HUES64 (cell line): ENCODE results near the gene LPCAT1.
"Not testable (repeated sequence)": the region's sequence is repeated elsewhere in the genome, so short reads cannot be mapped to it uniquely, and the experiment has no call there.

Source experiments
- H3K27ac ChIP-seq: 2 replicates; pipeline ENCODE4 v1.7.0; 2013; ENCODE audit warnings: low read depth, low read length, inconsistent platforms
- H3K27me3 ChIP-seq: 2 replicates; pipeline ENCODE4 v1.6.1; 2013; ENCODE audit warnings: mild to moderate bottlenecking, low read length; ENCODE audit not compliant: insufficient read depth
- H3K36me3 ChIP-seq: 2 replicates; pipeline ENCODE4 v1.6.1; 2013; ENCODE audit warnings: mild to moderate bottlenecking, low read length; ENCODE audit not compliant: insufficient read depth
- H3K4me1 ChIP-seq: 2 replicates; pipeline ENCODE4 v1.6.1; 2013; ENCODE audit warnings: mild to moderate bottlenecking, low read length, moderate library complexity; ENCODE audit not compliant: insufficient read depth
- H3K4me3 ChIP-seq: 2 replicates; pipeline ENCODE4 v1.5.1; 2013; ENCODE audit warnings: mild to moderate bottlenecking, low read length, moderate library complexity
- H3K9ac ChIP-seq: 2 replicates; pipeline ENCODE4 v1.6.1; 2013; ENCODE audit warnings: mild to moderate bottlenecking, low read depth, low read length
- H3K9me3 ChIP-seq: 2 replicates; pipeline ENCODE4 v1.6.1; 2013; ENCODE audit warnings: low read depth, low read length; ENCODE audit not compliant: insufficient read depth
- WGBS: fragments of 150-250, 120-280 bp; methylation state at CpG from one replicate; pipeline ENCODE4 v1.1.7; 2013; ENCODE audit warnings: missing lambda C conversion rate; 5-methylcytosine and 5-hydroxymethylcytosine counted together

Gene LPCAT1

DNA sequence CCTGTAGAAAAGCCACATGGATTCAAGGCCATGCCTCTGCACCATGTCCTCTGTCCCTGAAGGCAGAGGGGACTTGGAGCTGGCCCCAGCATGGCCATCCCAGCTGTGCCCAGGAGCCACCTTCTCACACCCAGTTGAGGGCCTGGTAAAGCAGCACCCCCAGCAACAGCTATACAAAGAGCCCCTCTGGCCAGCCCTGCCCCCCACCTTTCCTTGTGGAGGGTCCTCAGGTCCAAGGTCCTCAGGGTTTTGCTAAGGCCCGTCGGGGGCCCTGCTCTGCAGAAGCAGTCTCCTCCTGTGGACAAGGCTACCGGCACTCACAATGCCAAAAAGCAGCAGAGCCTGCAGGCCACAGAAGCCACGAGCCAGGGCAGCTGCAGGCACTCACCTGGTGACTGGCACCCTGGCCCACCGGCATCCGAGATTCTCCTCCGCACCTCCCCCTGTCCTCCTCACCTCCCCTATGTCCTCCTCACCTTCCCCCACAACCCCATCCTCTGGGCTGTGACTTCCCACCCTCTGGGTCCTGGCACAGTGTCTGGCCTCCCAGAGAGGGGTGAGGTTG is 39.9 kb upstream of the LPCAT1 start:
- Histone ChIP-seq H3K4me3 (no peak overlapping the region), H3K36me3 (no peaks in the 10 kb centered on the region; the same call in 1 of the 2 replicates), H3K9ac (no peak overlapping the region), H3K27ac (no peak overlapping the region), H3K27me3 (no peaks in the 10 kb centered on the region), H3K4me1 (no peaks in the 10 kb centered on the region), H3K9me3 (0 out of 2 replicates have a peak, but pooled peaks cover 3% of the 10 kb centered on the region)
- WGBS: 84% methylated on average over 7 of the region's 7 CpGs

DNA sequence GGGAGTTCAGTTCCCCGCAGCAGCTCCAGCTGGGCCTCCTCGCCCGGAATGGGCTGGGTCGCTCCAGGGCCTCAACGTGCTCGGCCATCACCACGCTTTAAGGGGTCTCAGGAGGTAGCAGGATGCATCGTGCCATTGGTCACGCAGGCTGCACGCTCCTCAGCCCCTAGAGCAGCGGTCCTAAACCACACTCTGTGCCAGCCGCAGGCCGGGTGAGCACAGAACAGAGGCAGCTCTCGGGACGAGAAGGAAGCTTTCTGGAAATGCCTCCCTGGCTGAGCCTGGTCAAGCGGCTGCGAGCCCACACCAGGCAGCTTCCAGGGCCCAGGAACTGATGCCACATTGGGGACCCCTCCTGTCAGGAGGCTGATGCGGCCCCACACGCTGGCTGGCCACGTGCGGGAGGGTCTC is 39.3 kb upstream of the LPCAT1 start:
- no peaks in the 10 kb centered on the region for H3K36me3 ChIP-seq
- H3K27me3 ChIP-seq: no peaks in the 10 kb centered on the region
- no peak overlapping the region for H3K9ac ChIP-seq
- no peak overlapping the region for H3K4me3 ChIP-seq
- 91% methylated on average over 21 of the region's 21 CpGs for WGBS
- H3K9me3 ChIP-seq: 0 out of 2 replicates have a peak, but pooled peaks cover 3% of the 10 kb centered on the region
- no peaks in the 10 kb centered on the region for H3K4me1 ChIP-seq
- H3K27ac ChIP-seq: no peak overlapping the region

DNA sequence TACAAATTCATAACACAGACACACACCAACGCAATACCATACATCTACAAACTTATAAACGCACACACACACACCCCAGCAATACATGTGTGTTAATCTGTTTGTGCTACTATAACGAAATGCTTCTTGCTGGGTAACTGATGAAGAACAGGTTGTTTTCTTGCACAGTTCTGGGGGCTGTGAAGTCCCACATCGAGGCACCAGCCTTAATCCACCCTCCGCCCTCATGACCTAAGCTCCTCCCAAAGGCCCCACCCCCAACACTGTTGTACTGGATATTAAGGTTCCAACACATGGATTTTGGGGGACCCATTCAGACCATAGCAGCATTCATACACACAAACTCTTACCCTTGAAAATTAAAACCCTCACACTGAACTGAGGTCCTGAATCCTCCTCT is 38.8 kb upstream of the LPCAT1 start:
- H3K36me3 ChIP-seq: no peaks in the 10 kb centered on the region
- no peaks in the 10 kb centered on the region for H3K27me3 ChIP-seq
- H3K27ac ChIP-seq: no peak overlapping the region
- 93% methylated on average over 3 of the region's 5 CpGs for WGBS
- no peak overlapping the region for H3K4me3 ChIP-seq
- 0 out of 2 replicates have a peak, but pooled peaks cover 3% of the 10 kb centered on the region for H3K9me3 ChIP-seq
- no peak overlapping the region for H3K9ac ChIP-seq
- no peaks in the 10 kb centered on the region for H3K4me1 ChIP-seq

DNA sequence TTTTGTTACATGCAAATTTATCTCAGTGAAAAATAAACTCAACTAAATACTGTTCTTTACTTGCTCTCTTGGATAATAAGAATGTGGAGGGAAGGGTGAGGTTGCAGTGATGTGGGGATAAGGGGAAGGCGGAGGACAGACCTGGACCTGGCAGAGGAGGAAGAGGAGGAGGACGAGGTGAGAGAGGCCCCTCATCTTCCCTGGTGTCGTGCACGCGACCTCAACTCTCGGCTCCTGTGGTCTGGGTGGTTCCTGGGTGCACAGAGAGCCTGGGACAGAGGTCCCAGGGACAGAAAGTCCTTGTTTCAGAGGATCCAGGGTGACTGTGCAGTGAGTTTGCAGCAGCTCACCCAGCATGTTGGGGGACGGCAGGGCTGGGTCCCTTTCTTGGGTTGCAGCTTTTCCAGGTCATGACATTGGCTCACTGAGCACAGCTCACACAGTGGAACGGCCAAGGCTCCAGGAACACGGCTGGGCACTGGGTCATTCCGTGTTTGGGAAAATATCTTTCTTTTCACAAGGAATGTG is 37.7 kb upstream of the LPCAT1 start:
- Histone ChIP-seq H3K36me3 (no peaks in the 10 kb centered on the region), H3K9me3 (0 out of 2 replicates have a peak, but pooled peaks cover 3% of the 10 kb centered on the region), H3K4me3 (no peak overlapping the region), H3K27me3 (no peaks in the 10 kb centered on the region), H3K27ac (no peak overlapping the region), H3K4me1 (no peaks in the 10 kb centered on the region), H3K9ac (no peak overlapping the region)
- WGBS: 94% methylated on average over 10 of the region's 10 CpGs

DNA sequence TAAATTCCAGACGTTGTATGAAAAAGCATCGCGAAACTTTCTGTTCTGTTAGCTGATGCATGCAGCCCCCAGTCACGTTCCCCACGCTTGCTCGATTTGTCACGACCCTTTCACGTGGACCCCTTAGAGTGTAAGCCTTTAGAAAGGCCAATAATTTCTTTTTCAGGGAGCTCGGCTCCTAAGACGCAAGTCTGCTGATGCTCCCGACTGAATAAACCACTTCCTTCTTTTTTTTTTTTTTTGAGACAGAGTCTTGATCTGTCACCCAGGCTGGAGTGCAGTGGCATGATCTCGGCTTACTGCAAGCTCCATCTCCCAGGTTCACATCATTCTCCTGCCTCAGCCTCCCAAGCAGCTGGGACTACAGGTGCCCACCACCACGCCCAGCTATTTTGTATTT is 36.7 kb upstream of the LPCAT1 start:
- H3K36me3 ChIP-seq, H3K9ac ChIP-seq, H3K9me3 ChIP-seq, H3K27me3 ChIP-seq, H3K27ac ChIP-seq, H3K4me3 ChIP-seq, H3K4me1 ChIP-seq: not testable (repeated sequence)
- WGBS: 90% methylated on average over 12 of the region's 13 CpGs

DNA sequence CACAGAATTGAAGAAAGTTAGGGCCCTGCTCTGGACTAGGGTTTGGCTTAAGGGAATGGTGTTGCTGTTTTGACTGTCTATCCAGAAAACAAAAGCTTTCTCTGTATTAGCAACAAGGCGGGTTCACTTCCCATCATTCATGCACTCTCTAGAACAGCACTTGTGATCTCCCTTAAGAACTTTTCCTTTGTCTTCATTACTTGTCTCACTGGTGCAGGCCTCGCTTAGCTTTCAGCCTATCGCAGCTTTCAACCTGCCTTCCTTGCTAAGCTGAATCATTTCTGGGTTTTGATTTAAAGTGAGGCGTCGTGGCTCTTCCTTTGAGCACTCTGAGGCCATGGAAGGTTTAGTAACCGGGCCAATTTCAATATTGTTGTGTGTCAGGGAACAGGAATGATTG is 35.2 kb upstream of the LPCAT1 start:
- Histone ChIP-seq H3K27ac (no peak overlapping the region), H3K36me3 (no peaks in the 10 kb centered on the region), H3K9me3 (0 out of 2 replicates have a peak, but pooled peaks cover 3% of the 10 kb centered on the region), H3K27me3 (no peaks in the 10 kb centered on the region), H3K4me3 (no peak overlapping the region), H3K4me1 (no peaks in the 10 kb centered on the region), H3K9ac (no peak overlapping the region)
- 87% methylated on average over 6 of the region's 6 CpGs for WGBS

DNA sequence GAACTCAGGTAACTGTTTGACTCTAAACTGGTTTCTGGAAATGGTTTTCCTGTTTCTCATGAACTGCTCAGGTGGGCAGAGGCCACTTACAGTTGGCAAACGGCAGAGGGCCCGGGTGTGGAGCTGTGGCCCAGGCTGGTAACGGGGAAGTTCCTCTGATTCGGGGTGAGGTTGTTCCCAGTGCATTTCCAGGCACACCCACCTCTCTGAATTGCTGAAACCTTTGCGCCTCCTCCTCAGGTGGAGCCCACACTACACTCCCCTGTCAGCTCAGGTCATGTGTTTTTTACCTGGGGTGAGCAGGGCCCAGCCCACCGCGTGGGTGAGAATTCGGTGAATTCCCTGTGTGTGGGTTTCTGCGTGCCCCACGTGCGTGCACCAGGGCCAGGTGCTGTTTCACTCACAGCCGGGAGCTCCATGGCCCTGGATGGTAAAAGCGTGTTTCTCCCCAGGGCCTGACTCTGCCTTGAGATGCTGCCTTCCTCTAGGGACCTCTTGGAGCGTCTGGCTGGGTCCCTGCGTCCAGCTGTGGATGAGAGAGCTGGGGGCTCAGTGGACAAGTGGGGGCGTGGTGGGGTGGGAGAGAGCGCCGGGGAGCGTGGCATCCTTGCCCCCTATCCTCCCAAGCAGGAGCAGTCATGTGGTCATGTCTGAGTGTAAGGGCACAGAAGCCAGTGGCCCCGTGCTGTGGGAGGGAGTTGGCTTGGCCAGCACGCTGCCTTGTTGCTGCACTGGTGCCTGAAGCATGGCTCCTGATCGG is 33.5 kb upstream of the LPCAT1 start:
- H3K27me3 ChIP-seq: no peaks in the 10 kb centered on the region; the same call in 1 of the 2 replicates
- H3K4me1 ChIP-seq: no peaks in the 10 kb centered on the region
- 91% methylated on average over 22 of the region's 22 CpGs for WGBS
- H3K27ac ChIP-seq: no peak overlapping the region
- no peak overlapping the region for H3K4me3 ChIP-seq
- no peaks in the 10 kb centered on the region for H3K9me3 ChIP-seq
- no peaks in the 10 kb centered on the region for H3K36me3 ChIP-seq
- H3K9ac ChIP-seq: no peak overlapping the region

DNA sequence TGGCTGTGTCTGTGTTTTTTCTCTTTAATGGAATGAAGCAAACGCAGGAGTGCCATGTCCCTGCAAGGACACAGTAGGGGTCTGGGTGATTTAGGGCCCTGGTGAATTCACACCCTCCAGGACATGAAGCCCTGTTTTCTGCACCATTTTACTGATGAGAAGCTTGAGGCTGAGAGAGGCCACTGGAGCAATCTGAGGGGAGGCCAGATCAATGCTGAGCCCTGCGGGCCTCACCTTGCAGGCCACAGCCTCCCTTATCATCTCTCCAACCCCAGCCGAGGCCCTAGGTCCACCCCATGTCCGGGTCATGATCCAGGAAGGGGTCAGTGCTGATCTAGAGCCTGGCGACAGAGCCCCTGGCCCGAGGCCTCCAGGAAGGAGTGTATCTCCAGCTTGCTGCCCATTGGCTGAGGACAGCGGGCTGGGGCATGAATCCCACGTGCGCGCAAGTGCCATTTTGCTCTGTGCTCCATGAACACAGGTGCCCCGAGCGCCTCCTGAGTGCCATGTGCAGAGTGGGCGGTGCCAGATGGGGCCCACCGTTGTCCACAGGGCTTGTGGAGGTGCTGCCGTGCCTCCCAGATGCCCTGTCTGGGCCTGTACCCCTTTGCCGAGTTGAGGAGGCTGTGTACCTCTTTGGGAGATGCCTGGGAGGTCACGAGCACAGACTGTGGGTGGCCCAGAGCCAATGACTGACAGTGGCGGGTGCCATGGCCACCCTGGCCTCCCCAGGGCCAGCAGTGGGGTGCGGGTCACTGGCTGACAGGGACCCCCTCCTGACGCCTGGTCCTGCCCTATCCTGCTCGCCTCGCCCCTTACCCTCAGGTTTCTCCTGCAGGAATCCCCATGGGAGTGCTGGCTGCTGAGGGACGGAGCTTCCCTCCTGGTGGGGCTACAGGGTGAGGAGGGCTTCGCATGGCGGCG is 32.3 kb upstream of the LPCAT1 start:
- H3K9me3 ChIP-seq: no peaks in the 10 kb centered on the region
- no peak overlapping the region for H3K27ac ChIP-seq
- H3K27me3 ChIP-seq: no peaks in the 10 kb centered on the region; the same call in 1 of the 2 replicates
- 95% methylated on average over 26 of the region's 26 CpGs for WGBS
- H3K9ac ChIP-seq: no peak overlapping the region
- H3K36me3 ChIP-seq: no peaks in the 10 kb centered on the region
- H3K4me1 ChIP-seq: no peaks in the 10 kb centered on the region
- no peak overlapping the region for H3K4me3 ChIP-seq

DNA sequence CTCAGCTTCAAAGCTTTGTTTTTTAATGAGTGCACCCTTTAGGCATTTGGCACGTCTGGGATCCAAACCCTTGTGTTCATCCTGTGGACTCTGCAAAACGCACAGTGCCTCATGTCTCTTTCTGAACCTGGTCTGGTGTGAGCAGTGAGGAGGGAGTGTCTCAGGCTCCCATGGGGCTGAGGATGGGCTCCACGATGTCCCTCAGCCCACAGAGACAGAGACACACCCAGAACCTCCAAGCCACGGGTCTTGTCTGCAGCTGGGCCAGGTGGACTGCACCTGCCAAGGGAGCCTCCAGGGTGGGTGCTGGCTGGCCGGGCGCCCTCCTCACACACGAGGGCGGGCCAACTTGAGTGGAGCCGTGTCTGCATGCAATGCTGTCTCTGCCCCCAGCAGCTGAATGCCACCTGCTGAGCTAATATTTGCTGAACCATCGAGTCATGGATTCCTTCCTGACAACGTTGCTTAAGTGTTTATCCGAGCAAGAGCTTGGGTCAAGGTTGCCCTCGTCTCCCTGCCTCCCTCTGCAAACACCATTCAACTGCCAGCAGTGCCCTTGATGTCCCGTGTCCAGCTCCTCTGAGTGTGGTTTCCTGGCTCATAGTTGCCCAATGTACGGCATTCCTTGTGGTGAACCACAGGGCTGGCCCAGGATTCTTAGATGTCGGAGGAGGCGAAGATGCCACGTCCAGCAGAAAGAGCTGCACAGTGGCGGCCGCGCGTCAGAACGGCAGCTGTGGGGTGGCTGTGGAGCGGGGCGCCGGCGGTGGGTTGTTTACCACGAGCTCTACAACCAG is 31.4 kb upstream of the LPCAT1 start:
- H3K9me3 ChIP-seq: no peaks in the 10 kb centered on the region
- H3K4me1 ChIP-seq: no peaks in the 10 kb centered on the region
- no peak overlapping the region for H3K27ac ChIP-seq
- no peaks in the 10 kb centered on the region for H3K36me3 ChIP-seq
- H3K4me3 ChIP-seq: no peak overlapping the region
- WGBS: 91% methylated on average over 28 of the region's 28 CpGs
- no peak overlapping the region for H3K9ac ChIP-seq
- H3K27me3 ChIP-seq: no peaks in the 10 kb centered on the region; the same call in 1 of the 2 replicates

DNA sequence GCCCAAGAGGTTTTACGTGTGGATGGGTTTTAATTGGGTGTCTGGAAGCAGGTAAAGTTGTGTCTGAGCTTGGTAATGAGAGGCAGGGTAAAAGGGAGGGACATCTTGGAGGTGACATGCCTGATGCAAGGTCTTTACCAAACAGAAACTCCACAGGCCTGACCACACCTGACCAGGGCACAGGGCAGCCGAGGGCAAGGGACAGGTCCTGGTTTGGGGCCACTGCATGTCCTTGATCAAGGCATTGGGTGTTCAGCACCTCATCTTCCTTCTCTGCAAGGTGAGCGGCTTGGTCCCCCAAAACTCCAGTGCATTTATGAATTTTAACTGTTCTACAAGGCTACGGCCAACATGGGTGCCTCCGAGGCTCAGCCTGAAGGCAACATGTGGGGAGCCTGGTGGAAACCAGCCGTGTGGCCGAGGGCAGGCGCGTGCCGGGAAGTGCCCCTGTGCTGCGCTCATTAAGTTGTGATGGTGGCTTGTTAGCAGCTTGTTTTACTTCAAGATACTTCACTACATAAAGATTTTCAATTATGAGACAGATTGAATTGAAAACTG is 30.7 kb upstream of the LPCAT1 start:
- Histone ChIP-seq H3K9ac (no peak overlapping the region), H3K4me1 (no peaks in the 10 kb centered on the region), H3K9me3 (no peaks in the 10 kb centered on the region), H3K4me3 (no peak overlapping the region), H3K27me3 (no peaks in the 10 kb centered on the region; the same call in 1 of the 2 replicates), H3K27ac (no peak overlapping the region), H3K36me3 (no peaks in the 10 kb centered on the region)
- WGBS: 93% methylated on average over 10 of the region's 11 CpGs
